Activated naive CD8-positive, alpha-beta T cell treated with anti-CD3 and anti-CD28 coated beads, Interleukin-2, amount 50 U/mL, for 24 hours (primary cell): ENCODE measurements around the gene MMP3.
A peak's percentile ranks its signal among the peaks of the same experiment; 100 is the strongest.

ENCODE experiments used
- ATAC-seq: fragments of 150-1000 bp; cut with Tn5 transposase; one replicate; pipeline ENCODE4 v1.10.0; 2021
- DNase-seq: peaks from one replicate; pipeline ENCODE4 v3.0.0; 2021
- H3K27ac Mint-ChIP-seq: one replicate; pipeline ENCODE4 v1.8.0; 2021; ENCODE audit warnings: mild to moderate bottlenecking, mixed read lengths
- H3K27me3 Mint-ChIP-seq: one replicate; pipeline ENCODE4 v1.8.0; 2021; ENCODE audit warnings: mixed read lengths
- H3K36me3 Mint-ChIP-seq: one replicate; pipeline ENCODE4 v1.8.0; 2021; ENCODE audit warnings: low read depth, mixed read lengths
- H3K4me1 Mint-ChIP-seq: one replicate; pipeline ENCODE4 v1.8.0; 2021; ENCODE audit warnings: mixed read lengths
- H3K4me3 Mint-ChIP-seq: one replicate; pipeline ENCODE4 v1.8.0; 2021; ENCODE audit warnings: mild to moderate bottlenecking, moderate library complexity, mixed read lengths
- H3K9me3 Mint-ChIP-seq: one replicate; pipeline ENCODE4 v1.8.0; 2021; ENCODE audit warnings: mixed read lengths

Gene MMP3

DNA sequence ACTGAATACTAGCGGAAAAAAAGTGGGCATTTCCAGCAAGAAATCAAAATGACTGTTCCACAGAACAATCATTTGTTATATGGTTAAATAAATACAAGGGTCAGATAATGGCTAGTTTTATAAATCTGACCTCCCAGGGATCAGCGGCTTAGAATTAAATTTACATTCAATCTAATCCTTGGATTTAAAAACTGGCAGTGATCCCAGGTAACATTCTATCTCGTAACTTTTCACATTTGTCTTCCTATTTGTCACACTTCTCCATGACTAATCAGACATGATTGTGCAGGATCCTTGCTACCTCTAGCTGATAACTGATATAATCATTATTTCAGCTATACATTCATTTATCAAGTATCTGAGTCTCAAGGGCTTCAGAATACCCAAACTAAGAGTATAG lies 2.9 kb upstream of the MMP3 start:
- Mint-ChIP-seq H3K9me3 (no peaks in the 10 kb centered on the region), H3K4me1 (no peaks in the 10 kb centered on the region), H3K4me3 (no peak overlapping the region), H3K36me3 (no peaks in the 10 kb centered on the region), H3K27me3 (peaks cover 7% of the 10 kb centered on the region), H3K27ac (no peak overlapping the region)
- ATAC-seq (no peak), DNase-seq (no peak)

DNA sequence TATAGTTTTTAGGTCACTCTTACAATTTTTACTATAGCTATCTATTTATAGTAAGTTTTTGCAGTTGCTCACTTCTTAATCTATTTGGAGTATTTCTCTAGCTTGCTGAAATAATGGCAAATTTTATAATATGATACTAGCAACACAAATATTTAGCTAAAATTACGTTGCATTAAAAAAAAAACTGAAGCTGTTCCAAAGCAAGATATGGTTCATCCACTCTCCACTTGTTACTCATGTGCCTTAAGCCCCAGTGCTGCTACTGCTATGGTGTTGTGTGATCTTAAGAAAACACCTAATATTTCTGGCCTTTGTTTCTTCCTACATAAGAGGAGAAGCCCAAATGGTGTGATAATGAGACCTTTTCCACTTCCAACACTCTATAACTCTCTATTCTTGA lies 479 bp downstream of the MMP3 start:
- Mint-ChIP-seq H3K27ac (no peak overlapping the region), H3K36me3 (no peaks in the 10 kb centered on the region), H3K4me1 (no peaks in the 10 kb centered on the region), H3K4me3 (no peak overlapping the region), H3K27me3 (peaks cover 5% of the 10 kb centered on the region), H3K9me3 (no peaks in the 10 kb centered on the region)
- ATAC-seq (no peak), DNase-seq (no peak)

DNA sequence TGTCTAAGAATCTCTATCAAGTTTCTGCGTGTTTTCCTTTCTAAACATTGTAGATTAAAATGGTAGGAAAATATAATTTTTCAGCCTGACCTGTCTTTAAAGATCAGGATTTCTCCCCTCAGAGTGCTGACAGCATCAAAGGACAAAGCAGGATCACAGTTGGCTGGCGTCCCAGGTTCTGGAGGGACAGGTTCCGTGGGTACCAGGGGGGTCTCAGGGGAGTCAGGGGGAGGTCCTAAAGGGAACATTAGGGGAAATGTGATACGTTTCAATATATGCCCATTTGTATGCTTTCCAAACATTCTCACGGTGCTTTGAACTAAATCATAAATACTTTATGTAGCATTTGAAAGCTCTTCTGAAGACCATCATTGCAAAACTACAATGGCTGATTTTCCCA lies 3.4 kb downstream of the MMP3 start:
- DNase-seq: no peak
- Mint-ChIP-seq H3K9me3 (no peaks in the 10 kb centered on the region), H3K27ac (no peak overlapping the region), H3K36me3 (no peaks in the 10 kb centered on the region), H3K27me3 (no peaks in the 10 kb centered on the region), H3K4me3 (no peak overlapping the region), H3K4me1 (no peaks in the 10 kb centered on the region)
- no peak for ATAC-seq

DNA sequence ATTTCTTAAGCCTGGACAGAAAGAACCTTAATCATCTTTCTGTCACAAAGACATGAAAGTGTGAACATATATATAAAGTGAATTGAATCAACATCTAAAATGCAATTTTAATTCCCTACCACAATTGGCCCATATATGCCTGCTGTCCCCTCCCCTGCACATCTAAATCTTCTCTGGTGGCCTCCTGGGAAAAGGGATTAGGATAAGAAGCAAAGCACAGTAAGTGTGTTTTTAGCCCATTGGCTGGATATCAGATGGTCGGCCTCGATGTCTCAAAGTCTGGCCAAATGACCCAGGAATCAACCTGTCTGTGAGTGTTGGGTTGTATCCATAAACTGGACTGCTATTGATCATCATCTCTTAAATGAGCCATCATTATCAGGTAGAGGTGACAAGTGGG lies 5.8 kb downstream of the MMP3 start:
- Mint-ChIP-seq H3K27me3 (peaks cover 3% of the 10 kb centered on the region), H3K4me1 (no peaks in the 10 kb centered on the region), H3K4me3 (no peak overlapping the region), H3K27ac (no peak overlapping the region), H3K36me3 (no peaks in the 10 kb centered on the region), H3K9me3 (no peaks in the 10 kb centered on the region)
- no peak for DNase-seq
- no peak for ATAC-seq

DNA sequence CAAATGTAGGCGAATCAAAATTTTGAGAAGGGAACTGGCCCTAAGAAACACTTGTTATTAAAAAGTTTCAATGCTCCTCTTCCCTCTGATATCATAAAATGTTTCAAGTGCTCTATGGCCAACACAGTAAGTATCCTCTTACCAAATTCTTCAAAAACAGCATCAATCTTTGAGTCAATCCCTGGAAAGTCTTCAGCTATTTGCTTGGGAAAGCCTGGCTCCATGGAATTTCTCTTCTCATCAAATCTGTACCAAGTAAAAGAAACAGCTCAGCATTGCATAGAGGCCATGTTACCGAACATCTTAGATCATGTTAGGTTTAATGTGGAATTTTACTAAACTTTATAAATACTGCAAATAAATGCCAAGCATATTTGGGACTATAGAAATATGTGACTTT lies 6.3 kb downstream of the MMP3 start:
- no peak for DNase-seq
- Mint-ChIP-seq H3K27ac (no peak overlapping the region), H3K4me1 (no peaks in the 10 kb centered on the region), H3K9me3 (no peaks in the 10 kb centered on the region), H3K36me3 (no peaks in the 10 kb centered on the region), H3K27me3 (peaks cover 7% of the 10 kb centered on the region), H3K4me3 (no peak overlapping the region)
- no peak for ATAC-seq

DNA sequence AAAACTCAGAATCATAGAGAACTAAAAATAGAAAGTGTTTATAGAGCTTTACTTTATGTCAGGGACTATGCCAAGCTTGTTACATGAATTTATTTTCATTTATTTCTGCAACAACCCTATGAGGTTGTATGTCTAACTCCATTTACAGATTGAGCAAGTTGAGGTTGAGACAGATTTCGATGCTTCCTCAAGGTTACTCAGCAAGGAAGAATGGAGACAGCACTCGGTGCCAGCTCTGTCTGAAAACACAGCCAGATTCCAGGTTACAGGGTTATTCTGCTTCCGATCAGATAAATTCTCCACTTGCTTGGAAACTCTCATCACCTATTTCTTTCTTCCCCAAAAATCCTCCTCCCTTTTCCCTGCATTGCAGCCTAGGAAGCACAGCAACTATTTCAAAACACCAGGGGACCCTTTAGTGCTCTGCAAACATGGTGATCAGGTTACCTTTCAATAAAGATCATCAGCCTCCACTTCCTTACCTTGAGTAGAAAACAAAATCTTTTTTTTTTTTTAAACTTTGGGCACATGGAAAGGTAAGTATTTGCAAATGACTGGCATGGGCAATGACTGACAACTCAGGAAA lies 7.0 kb downstream of the MMP3 start:
- Mint-ChIP-seq H3K4me1 (no peaks in the 10 kb centered on the region), H3K4me3 (no peak overlapping the region), H3K36me3 (no peaks in the 10 kb centered on the region), H3K27me3 (peaks cover 14% of the 10 kb centered on the region), H3K9me3 (no peaks in the 10 kb centered on the region), H3K27ac (no peak overlapping the region)
- ATAC-seq (no peak), DNase-seq (no peak)

DNA sequence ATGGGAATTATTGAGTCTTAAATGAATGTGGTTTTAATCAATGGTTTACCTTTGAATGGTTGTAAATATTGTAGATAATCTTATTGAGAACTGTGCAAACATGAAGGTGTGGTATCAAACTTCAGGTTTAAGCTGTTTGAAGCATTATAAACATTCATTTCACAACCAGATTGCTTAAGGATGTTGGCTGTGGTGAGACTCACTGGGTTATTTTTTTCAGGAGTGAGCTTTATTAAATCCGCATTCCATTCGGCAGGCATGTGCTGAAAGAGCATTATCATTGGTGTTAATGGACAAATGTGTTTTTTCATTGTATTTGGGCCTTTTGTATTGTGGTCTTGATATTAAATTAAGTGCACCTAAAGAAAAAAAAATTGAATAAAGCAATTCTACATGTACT lies 9.7 kb downstream of the MMP3 start:
- DNase-seq: no peak

DNA sequence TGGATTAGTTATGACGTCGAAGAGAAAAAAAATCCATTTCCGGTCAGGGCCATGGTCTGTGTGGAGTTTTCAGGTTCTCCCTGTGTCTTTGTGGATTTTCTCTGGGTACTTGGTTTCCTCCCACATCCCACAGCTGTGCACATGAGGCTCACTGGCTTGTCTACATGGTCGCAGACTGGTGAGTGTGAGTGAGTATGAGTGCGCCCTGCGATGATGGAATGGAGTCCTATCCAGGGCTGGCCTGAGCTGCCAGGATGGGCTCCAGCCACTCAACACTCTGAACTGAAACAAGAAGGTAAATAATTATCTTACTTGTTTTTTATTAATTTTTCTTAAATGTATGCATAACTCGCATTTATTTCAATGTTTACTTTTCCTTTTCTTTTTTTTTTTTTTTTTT lies 10.8 kb downstream of the MMP3 start:
- H3K27me3 Mint-ChIP-seq: peaks cover 20% of the 10 kb centered on the region
- H3K4me1 Mint-ChIP-seq: no peaks in the 10 kb centered on the region
- no peaks in the 10 kb centered on the region for H3K36me3 Mint-ChIP-seq
- H3K27ac Mint-ChIP-seq: no peak overlapping the region
- H3K9me3 Mint-ChIP-seq: no peaks in the 10 kb centered on the region
- ATAC-seq: no peak
- H3K4me3 Mint-ChIP-seq: no peak overlapping the region
- DNase-seq: no peak

More for the DNA sequence above, 9.7 kb downstream of the MMP3 start:
- Mint-ChIP-seq H3K9me3 (no peaks in the 10 kb centered on the region), H3K27ac (no peak overlapping the region), H3K4me3 (no peak overlapping the region), H3K36me3 (no peaks in the 10 kb centered on the region), H3K27me3 (peaks cover 20% of the 10 kb centered on the region), H3K4me1 (no peaks in the 10 kb centered on the region)
- ATAC-seq: no peak

DNA sequence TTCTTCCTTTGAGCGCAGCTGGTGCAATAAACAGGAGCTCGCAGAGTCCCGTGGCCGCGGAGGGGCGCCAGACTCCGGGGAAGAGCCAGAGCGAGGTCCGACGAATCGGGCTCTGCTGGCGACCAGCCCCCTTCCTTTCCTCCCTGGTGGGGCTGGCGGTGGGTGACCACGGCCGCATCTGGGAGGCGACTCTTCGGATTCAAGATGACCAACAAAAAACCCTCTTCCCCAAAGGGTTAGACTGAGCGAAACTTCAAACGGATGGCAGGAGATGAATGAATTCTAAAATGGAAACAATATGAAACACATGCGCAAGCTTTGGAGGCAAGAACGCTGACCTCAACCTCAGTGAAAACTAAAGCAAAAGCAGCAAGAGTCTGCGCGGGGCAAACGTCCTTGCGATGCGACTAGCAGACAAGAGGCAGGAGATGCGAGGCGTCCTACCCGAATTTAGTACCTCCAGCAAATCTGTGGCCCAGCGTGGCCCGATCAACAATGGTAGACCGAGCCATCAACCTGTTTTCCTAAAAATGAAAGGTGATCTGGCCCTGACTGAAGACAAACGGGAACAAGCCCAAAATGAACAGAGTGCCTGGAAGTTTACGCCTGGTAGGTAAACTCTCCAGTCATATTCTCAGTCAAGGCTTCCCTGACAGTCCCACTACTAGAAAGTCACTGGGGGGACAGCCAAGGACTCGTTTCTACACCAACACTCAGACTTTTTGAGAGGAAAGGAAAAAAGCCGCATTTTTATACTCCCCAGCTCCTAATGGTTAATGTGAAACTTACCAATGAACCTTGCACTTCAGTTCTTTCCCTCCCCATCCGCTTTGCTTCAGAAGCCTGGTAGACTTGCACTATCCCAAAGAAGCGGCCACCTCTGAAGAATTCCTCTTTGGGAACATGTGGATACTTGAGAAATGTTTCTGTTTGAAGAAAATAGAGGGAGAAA lies 11.6 kb downstream of the MMP3 start:
- no peaks in the 10 kb centered on the region for H3K36me3 Mint-ChIP-seq
- H3K4me1 Mint-ChIP-seq: no peaks in the 10 kb centered on the region
- H3K27ac Mint-ChIP-seq: no peak overlapping the region
- no peak overlapping the region for H3K4me3 Mint-ChIP-seq
- no peak for ATAC-seq
- H3K9me3 Mint-ChIP-seq: no peaks in the 10 kb centered on the region
- peaks cover 20% of the 10 kb centered on the region for H3K27me3 Mint-ChIP-seq
- DNase-seq: peak; percentile 19

DNA sequence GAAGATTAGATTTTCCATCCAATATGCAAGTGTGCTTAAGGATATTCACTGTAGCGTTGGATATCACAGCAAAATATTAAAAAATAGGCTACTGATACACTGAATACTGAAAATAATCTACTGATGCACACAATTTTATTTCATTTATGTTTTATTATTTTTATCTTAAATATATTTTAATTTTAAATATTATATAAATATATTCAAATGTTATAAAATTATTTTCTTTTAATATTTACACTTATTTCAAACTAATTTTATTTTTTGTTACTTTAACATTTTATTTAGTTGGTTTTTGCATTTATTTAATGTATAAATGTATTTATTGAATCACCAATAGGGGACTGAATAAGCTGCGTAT lies 12.3 kb downstream of the MMP3 start:
- no peak for ATAC-seq
- Mint-ChIP-seq H3K4me1 (no peaks in the 10 kb centered on the region), H3K4me3 (no peak overlapping the region), H3K27me3 (peaks cover 20% of the 10 kb centered on the region), H3K36me3 (no peaks in the 10 kb centered on the region), H3K27ac (no peak overlapping the region), H3K9me3 (no peaks in the 10 kb centered on the region)
- DNase-seq: no peak

DNA sequence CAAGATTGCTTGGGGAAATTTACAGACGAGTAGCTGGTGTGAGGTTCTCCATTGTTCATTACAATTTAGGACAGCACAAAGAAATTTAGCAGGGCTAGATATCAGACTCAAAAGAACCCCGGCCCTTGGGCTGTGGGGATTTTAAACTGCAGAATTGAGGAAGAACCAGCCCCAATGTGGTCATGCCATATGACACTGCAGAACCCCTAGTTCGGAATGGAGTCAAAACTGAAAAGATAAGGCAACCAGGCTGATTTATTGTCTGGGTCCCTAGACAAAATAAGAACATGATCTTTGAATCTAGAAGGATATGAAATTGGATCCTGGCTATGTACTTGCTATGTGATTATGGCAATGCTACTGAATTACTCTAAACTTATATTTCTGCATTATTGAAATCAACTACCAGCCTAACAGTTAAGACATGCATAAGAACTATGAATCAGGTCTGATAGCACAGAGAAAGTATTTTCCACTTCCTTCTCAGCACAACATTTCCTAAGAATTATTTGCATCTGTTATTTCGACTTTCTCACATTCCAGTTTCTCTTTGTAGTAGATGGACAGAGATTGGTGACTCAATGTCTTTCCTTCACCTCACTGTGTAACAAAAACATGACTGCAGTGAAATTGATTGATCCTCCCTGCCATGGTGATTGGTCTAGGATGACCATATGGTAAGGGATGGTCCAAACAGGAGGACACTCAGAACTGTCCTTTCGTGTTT lies 13.2 kb downstream of the MMP3 start:
- Mint-ChIP-seq H3K27me3 (peaks cover 25% of the 10 kb centered on the region), H3K27ac (no peak overlapping the region), H3K4me3 (no peak overlapping the region), H3K36me3 (no peaks in the 10 kb centered on the region), H3K9me3 (no peaks in the 10 kb centered on the region), H3K4me1 (no peaks in the 10 kb centered on the region)
- ATAC-seq (no peak), DNase-seq (no peak)

DNA sequence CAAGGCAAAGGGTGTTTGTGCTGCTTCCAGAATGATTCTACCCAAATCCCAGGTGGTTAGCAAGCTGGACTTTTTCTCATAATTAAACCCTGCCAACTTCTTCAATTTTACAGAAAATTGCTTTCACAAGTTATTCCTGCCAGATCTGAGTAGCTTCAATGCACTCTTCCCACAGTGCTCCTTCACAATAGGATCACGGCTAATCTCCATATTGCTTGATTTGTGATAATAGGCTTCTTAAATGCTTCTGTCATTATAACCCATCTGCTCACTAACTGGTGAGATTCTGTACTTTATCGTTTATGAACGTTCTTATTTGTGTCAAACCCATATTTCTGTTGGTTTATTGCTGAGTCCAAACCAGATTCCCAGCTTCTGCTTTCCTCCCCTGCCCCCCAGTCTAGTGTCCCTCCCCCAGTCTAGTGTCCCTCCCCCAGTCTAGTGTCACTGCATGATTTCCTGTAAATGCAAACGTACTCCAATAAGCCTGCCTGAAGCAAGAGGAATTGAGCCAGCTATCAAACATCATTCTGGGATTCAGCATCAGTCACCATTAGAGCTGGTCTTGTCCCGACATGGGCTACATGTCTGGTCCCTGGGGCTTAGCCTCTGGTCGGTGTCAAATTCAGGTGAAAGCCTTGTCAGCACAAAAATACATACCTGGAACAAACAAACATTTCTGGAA lies 14.0 kb downstream of the MMP3 start:
- H3K4me1 Mint-ChIP-seq: no peaks in the 10 kb centered on the region
- ATAC-seq: no peak
- no peak overlapping the region for H3K4me3 Mint-ChIP-seq
- H3K36me3 Mint-ChIP-seq: no peaks in the 10 kb centered on the region
- no peak for DNase-seq
- peaks cover 25% of the 10 kb centered on the region for H3K27me3 Mint-ChIP-seq
- no peak overlapping the region for H3K27ac Mint-ChIP-seq
- no peaks in the 10 kb centered on the region for H3K9me3 Mint-ChIP-seq

DNA sequence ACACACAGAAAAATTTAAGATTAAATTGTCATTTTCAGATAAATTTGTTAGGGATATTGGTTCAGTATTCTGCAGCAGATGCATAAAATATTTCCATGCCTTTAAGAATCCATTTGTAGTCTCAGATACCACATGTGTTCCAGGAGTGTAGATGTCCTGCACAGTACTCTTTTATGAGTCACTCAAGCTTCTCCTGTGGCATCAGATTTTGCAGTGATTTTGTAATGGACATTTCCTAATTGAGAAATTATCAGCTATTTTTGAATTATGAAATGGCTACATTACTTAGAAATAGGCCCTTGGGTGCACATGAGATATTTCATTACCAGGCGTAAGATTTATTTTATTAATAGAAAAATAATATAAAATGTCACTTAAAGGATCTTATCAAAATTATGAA lies 18.9 kb downstream of the MMP3 start:
- Mint-ChIP-seq H3K4me3 (no peak overlapping the region), H3K36me3 (no peaks in the 10 kb centered on the region), H3K9me3 (no peaks in the 10 kb centered on the region), H3K4me1 (no peaks in the 10 kb centered on the region), H3K27me3 (peaks cover 5% of the 10 kb centered on the region), H3K27ac (no peak overlapping the region)
- DNase-seq: no peak
- no peak for ATAC-seq

DNA sequence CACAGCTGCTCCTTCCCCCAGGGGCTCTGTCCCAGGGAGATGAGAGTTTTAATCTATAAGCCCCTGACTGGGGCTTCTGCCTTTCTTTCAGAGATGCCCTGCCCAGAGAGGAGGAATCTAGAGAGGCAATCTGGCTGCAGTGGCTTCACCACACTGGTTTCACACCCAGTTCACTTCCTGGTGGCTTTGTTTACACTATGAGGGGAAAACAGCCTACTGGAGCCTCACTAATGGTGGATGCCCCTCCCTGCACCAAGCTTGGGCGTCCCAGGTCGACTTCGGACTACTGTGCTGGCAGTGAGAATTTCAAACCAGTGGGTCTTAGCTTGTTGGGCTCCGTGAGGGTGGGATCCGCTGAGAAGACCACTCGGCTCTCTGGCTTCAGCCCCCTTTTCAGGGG lies 23.9 kb downstream of the MMP3 start:
- no peaks in the 10 kb centered on the region for H3K9me3 Mint-ChIP-seq
- ATAC-seq: no peak
- no peak overlapping the region for H3K4me3 Mint-ChIP-seq
- no peaks in the 10 kb centered on the region for H3K27me3 Mint-ChIP-seq
- no peaks in the 10 kb centered on the region for H3K36me3 Mint-ChIP-seq
- H3K4me1 Mint-ChIP-seq: no peaks in the 10 kb centered on the region
- no peak overlapping the region for H3K27ac Mint-ChIP-seq
- DNase-seq: no peak
